HG03039 (cell line): ENCODE data around the gene SERINC2.
"Not testable (repeated sequence)": the region's sequence is repeated elsewhere in the genome, so short reads cannot be mapped to it uniquely, and the experiment has no call there.

ENCODE experiments used
- ATAC-seq: cut with Tn5 transposase; IDR thresholded peaks from one replicate; pipeline ENCODE4 v1.9.1; 2021; ENCODE audit warnings: mild to moderate bottlenecking, moderate library complexity; ENCODE audit not compliant: unreplicated experiment

The SERINC2 gene

DNA sequence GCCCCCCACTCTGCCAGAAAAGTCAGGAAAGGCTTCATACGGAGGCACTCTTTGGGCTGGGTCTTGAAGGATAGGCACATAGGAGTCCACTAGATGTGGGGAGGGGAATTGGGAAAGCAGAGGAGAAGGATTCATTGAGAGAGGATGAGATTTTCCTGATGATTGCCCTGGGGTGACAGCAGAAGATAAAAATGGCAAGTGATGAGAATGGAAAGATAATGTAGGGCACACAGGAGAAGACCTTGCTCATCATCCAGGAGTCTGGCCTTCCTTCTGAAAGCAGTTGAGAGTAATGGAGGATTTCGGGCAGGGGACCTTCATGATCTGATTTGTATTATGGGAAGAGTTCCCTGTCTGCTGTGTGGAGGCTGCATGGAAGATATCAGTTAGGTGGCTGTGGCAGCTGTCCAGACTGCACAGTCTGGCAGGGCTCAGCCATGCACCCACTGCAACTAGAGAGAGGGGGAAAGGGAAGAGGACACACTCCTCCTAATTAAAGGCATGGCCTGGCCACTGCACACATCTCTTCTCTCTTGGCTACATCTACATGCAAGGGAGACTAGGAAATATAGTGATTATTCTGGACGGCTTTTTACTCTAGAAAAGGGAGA, 30.5 kb upstream of the SERINC2 start:
- ATAC-seq = no peak

DNA sequence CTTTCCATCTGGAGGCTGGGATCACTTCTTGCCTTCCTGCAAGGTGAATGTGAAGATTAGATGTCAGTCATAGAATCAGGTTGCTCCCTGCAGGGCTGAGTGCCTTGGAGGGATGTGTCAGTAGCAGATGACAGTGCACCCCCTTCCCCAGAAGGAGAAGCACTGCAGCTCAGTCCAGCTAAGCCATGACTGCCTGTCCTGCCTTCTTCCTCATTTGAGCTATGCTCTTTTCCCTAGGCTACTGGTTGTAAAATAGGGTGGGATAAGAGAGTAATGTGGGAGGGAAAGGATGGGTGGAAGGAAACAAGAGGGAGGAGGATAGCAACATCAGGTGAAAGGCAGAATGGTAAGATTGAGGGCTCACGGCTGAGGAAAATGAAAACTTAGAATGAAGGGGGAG, 29.0 kb upstream of the SERINC2 start:
- ATAC-seq = no peak

- ATAC-seq = not testable (repeated sequence)
Observed at GRCh38 chr1:31386576-31387243, 26.3 kb upstream of the SERINC2 start.

GRCh38 chr1:31387612-31388011, 25.4 kb upstream of the SERINC2 start:
- no peak for ATAC-seq

GRCh38 chr1:31389616-31390015, 23.4 kb upstream of the SERINC2 start:
- no peak for ATAC-seq

DNA sequence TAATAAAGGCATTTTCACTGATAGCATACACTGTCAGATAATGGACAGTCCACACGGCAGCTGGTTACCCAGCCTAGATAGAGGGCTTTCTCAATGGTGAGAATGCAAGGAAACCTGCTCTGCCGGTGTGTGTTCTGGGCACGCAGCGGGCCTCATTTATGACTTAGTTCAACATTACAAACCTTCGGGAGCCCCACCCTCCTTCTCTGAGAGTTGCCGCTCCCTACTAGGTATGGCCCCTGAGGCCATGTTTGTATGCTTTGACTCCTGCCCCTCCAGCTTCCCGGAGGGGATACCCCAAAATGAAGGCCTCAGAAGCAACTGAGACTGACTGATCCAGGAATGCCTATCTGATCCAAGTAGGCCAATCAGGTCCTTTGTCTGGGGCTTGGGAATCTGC, 22.9 kb upstream of the SERINC2 start:
- no peak for ATAC-seq

GRCh38 chr1:31393463-31393862, 19.6 kb upstream of the SERINC2 start:
- ATAC-seq = no peak

DNA sequence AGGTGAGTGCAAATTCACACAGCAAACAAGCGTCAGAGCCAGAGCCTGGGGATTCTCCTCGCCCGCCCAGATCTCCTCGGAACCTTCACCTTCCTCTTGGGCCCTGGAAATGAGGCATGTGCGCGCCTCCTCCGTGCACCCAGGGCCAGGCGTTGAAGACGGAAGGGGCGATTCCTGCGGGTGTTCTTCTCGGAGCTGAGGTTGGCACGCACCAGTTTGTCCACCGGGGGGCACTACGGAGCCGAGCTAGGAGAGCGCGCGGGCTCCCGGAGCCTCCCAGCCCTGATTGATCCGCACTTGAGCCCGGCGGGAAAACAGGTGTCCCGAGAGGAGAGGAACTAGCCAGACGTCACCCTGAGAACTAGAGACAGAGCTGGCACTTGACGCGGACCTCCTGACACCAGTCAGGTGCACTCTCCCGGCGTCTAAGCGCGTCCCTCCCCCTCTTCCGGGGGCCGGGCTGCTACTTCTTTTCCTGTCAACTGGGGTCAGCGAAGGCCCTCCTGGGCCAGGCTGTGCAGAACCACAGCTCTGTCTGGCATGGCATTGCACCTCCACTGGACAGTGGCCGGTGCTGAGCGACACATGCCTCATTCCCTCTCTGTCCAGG, 18.3 kb upstream of the SERINC2 start:
- peak; percentile 51 for ATAC-seq

GRCh38 chr1:31396633-31397351, 16.2 kb upstream of the SERINC2 start:
- no peak for ATAC-seq

- ATAC-seq = no peak
Observed at GRCh38 chr1:31397360-31398095, 15.5 kb upstream of the SERINC2 start.

GRCh38 chr1:31398246-31398645, 14.8 kb upstream of the SERINC2 start:
- ATAC-seq = no peak

DNA sequence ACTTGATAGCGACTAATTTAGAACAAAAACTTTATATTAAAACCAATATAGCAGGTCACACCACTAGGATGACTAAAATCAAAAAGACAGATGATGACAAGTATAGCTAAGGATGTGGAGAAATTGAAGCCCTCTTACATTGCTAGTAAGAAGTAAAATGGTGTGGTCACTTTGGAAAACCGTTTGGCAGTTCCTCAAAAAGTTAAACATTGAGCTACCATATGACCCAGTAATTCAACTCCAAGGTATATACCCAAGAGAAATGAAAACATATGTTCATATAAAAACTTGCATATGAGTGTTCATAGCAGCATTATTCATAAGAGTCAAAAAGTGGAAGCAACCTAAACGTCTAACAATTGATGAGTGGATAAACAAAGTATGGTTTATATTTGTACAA, 13.0 kb upstream of the SERINC2 start:
- ATAC-seq = no peak

DNA sequence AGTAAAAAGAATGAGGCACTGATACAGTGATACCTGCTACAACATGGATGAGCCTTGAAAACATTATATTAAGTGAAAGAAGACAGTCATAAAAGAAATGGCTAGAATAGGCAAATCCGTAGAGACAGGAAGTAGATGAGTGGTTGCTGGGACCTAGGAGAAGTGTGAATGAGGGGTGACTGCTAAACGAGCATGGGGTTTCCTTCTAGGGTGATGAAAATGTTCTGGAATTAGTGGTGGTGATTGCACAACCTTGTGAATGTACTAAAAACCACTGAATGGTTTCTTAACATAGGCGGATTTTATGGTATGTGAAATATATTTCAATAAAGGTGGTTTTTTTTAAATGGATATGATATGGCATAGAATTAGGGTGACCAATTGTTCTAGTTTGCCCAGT, 12.6 kb upstream of the SERINC2 start:
- no peak for ATAC-seq

GRCh38 chr1:31401241-31401640, 11.8 kb upstream of the SERINC2 start:
- ATAC-seq = no peak

DNA sequence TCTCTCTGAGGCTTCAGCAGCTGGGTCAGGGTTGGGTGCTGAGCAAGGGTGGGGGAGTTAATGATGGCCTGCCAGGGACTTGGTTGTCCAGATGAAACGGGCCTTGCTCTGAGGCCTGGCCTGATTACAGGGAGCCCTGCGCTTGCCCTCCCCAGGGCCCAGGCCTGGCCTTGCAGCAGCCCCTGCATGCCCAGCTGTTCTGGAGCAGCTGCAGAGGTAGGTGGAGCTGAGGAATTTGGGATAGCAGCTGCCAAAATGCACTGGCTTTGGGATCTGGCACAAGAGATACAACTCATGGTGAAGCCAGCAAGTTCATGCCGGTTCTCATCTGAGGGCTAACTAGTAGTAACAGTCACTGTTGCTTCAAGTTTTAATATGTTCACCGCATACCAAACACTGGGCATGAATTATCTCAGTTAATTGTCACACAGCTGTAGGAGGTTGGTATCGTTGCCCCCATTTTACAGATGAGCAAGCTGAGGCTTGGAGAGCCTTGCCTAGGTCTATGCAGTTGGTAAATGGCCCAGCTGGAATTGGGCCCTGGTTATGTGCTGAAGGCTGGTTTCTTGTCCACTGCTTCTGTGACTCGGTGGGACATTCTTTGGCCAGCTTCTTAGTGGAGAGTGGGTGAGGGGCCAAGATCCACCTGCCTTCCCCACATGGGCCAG, 7.3 kb upstream of the SERINC2 start:
- no peak for ATAC-seq

- ATAC-seq = no peak
Observed at GRCh38 chr1:31407029-31407626, 5.9 kb upstream of the SERINC2 start.

DNA sequence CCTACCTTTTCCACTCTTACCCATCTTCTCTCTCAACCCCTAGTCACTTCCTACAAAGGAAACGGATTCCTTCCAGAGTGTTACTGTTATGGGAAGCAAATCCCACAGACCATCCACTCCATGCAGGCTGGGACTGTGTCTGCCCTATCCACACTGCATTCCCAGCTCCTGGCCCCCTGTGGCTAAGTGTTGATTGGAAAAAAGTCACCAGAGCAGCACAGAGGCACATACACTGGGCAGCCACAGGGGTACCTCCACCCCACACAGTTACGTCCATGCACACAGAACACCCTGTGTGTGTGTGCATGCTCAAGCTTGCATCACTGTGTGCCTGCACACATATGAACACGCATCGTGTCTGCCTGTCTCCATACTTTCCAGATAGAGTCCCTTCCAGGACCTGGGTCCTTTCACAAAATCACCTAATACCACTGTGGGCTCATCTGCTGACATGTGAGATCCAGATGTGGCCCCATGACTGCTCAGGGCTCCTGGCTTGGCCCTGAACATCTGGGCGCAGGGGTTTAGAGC, 4.2 kb upstream of the SERINC2 start:
- no peak for ATAC-seq

DNA sequence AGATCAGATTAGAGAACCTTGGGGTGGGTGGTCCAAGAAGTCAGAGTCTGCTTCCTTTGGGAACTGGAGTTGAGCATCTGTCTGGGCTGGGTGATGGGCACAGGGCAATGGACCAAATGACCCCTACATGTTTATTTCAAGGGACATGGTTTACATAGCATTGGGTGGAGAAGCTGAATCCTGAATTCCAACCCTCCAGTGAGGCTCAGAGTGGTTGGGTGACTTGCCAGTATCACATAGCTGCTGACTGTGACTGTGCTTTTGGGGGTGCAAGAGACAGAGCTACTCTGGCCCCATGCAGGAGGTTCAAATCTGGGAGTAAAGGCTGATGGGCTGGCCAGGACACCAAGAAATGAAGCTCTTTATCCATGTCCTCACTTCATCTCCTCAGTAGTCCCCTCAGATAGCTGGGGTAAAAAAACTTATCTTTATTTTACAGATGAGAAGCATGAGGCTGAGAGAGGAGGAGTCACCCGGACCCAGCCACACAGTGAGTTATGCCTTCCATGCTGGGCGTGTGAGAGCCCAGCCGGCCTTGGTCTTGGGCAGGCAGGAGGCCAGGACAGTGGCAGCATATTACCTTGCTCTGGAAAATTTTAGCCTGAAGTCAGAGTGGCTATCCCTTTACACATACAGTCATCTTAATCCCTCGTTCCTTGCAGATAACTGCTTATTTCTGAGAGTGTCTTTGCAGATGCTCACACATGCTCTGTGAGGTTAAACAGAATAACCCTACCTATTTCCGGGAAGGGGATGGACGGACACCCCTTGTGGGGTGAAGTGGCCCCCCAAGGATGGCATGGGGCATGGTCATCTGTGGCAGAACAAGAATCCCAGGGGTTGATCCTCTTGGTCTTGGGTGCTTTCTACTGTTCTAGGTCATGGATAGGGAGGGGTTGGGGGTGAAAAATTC, 2.8 kb upstream of the SERINC2 start:
- no peak for ATAC-seq

DNA sequence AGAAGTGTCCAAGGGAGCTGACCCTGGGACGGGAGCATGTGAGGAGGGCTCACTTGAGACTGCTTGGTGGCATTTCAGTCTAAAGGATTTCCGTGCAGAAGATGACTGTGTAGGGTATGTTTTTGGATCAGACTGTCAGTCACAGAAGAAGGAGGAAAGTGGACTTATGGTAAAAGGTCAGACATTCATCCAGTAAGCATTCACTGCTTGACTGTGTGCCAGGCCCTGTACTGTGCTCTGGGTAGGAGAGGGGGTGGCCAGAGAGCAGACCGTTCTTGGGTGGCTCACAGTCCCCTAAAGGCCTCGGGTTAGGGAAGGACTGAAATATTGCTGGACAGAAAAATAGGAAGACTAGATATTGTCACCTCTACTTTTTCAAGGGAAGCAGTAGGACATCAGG, 2.1 kb upstream of the SERINC2 start:
- no peak for ATAC-seq
